Thyroid gland (tissue), 4 donors: ENCODE measurements around the gene CGRRF1.

Experiments used
- POLR2A ChIP-seq, 2 donors: fragments of 450-650 bp; IDR thresholded peaks; one replicate each; pipeline ENCODE4 v1.6.1; 2017; ENCODE audit warnings: antibody characterized with exemption in 2 of 2, mild to moderate bottlenecking in 2 of 2, moderate library complexity in 1 of 2
- TF ChIP-seq, protein P1 (sequence below), 6 experiments: fragments of 200-600 bp in 3 of 6; fragments of 450-650 bp in 3 of 6; sonication (generic) in 3 of 6; IDR thresholded peaks; one replicate each; pipeline ENCODE4 v1.5.1; 2016 to 2019; ENCODE audit warnings: antibody characterized with exemption in 6 of 6, mild to moderate bottlenecking in 2 of 6, inconsistent platforms in 1 of 6, moderate library complexity in 1 of 6

DNA sequence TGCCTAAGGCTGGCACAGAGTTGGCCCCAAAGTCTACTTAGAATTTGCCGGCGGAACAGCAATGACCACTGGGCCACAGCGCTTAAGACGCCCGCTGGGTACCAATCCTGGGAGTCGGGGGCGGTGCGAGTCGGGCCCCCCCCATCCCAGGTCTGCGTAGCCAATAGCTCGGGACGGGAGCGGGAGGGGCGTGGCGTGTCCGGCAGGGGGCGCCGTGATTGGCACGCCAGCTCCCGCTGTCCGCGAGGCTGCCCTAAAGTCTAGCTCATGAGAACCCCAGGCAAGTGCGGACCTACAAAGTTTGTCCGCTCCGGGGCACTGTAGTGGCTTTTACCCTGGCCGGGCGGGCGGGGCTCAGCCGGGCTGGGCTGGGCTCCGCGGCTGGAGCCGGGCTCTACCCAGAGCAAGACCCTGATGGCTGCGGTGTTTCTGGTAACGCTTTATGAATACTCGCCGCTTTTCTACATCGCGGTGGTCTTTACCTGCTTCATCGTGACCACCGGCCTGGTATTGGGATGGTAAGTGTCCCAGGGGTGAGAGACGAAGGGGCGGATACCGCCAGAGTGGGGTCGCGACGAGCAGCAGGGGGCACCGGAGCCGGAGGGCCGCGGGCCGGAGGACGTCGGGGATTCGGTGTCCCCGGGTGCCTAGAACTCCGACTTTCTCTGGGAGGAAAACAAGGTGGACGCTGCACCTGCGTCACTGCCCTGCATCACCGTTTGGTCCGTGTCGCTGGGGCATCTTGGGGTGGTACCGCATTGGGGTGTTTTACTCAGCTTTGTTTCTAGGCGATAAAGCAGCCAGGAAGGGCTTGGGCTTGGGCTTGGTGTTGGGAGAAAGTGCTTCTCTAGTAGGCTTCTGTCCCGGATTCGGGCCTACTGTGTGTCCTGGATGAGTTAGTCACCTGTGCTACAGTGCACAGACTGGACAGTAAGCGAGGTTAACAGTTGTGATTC lies at the start of gene CGRRF1:
- TF ChIP-seq, protein P1, sequence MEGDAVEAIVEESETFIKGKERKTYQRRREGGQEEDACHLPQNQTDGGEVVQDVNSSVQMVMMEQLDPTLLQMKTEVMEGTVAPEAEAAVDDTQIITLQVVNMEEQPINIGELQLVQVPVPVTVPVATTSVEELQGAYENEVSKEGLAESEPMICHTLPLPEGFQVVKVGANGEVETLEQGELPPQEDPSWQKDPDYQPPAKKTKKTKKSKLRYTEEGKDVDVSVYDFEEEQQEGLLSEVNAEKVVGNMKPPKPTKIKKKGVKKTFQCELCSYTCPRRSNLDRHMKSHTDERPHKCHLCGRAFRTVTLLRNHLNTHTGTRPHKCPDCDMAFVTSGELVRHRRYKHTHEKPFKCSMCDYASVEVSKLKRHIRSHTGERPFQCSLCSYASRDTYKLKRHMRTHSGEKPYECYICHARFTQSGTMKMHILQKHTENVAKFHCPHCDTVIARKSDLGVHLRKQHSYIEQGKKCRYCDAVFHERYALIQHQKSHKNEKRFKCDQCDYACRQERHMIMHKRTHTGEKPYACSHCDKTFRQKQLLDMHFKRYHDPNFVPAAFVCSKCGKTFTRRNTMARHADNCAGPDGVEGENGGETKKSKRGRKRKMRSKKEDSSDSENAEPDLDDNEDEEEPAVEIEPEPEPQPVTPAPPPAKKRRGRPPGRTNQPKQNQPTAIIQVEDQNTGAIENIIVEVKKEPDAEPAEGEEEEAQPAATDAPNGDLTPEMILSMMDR (IDR thresholded peaks at IDR 0.05), result peak in 4 of 6 experiments; percentile 27 to 68 (median 46)
- peak; percentile 12 to 71 for TF ChIP-seq POLR2A (IDR thresholded peaks at IDR 0.05)
